B cell (primary cell): Measurements from ENCODE around the gene ITSN1. TPM values are rescaled to one million over a fixed set of nuclear protein-coding genes. Genes with fewer than 3 reads are reported as not detected.

Experiments
- ATAC-seq: fragments of 200-7000 bp; cut with Tn5 transposase; one replicate; pipeline ENCODE4 v1.10.0; 2021; ENCODE audit warnings: low read depth, mild to moderate bottlenecking, moderate number of reproducible peaks, moderate library complexity
- CTCF ChIA-PET: fragments of 350-600 bp; sonication (Branson Sonifier 250); formaldehyde crosslinking; loops from one replicate; lab custom pipeline; 2021; ENCODE audit warnings: antibody characterized with exemption, inconsistent platforms; lab: Charles Lee
- POLR2A ChIA-PET: fragments of 350-600 bp; sonication (Branson Sonifier 250); formaldehyde crosslinking; loops from one replicate; lab custom pipeline; 2021; ENCODE audit warnings: antibody characterized with exemption; lab: Charles Lee
- DNase-seq: peaks from one replicate; pipeline ENCODE4 v3.0.0; 2013
- H2AFZ ChIP-seq: 2 replicates; pipeline ENCODE4 v1.6.1; 2012; ENCODE audit warnings: mild to moderate bottlenecking, low read depth, low read length; ENCODE audit not compliant: insufficient read depth, poor library complexity, severe bottlenecking
- H3K27ac ChIP-seq, 2 donors: 1 replicate in 1 of 2; 2 replicates in 1 of 2; pipeline ENCODE4 v1.5.1; 2012 to 2013; ENCODE audit warnings: low read length in 2 of 2, mild to moderate bottlenecking in 2 of 2, moderate library complexity in 1 of 2
- H3K27me3 ChIP-seq, 4 experiments: fragments of 200-600 bp in 1 of 4; sonication (generic) in 1 of 4; replicated peaks in 1 of 4; 1 replicate in 2 of 4; 2 replicates in 2 of 4; pipeline versions ENCODE4 v1.6.1 to v1.7.0; 2013 to 2016; ENCODE audit warnings: low read length in 3 of 4, mild to moderate bottlenecking in 2 of 4, mixed read lengths in 1 of 4, moderate library complexity in 1 of 4; ENCODE audit not compliant: insufficient read depth in 4 of 4, control insufficient read depth in 3 of 4; ENCODE audit errors: control extremely low read depth in 1 of 4
- H3K36me3 ChIP-seq, 2 experiments: replicated peaks in 1 of 2; 1 replicate in 1 of 2; 2 replicates in 1 of 2; pipeline versions ENCODE4 v1.6.1 to v1.7.1; 2013; ENCODE audit warnings: low read length in 1 of 2; ENCODE audit not compliant: insufficient read depth in 2 of 2, control insufficient read depth in 1 of 2; ENCODE audit errors: control extremely low read depth in 1 of 2, extremely low read depth in 1 of 2
- H3K4me1 ChIP-seq, 2 donors: fragments of 200-600 bp in 1 of 2; sonication (generic) in 1 of 2; 1 replicate in 1 of 2; 2 replicates in 1 of 2; pipeline versions ENCODE4 v1.5.1 to v1.6.1; 2013 to 2017; ENCODE audit warnings: low read length in 2 of 2; ENCODE audit not compliant: control insufficient read depth in 2 of 2, insufficient read depth in 2 of 2
- H3K4me2 ChIP-seq: replicated peaks from 2 replicates; pipeline ENCODE3; 2012; ENCODE audit warnings: mild to moderate bottlenecking, low read depth, low read length; ENCODE audit not compliant: poor library complexity, severe bottlenecking
- H3K4me3 ChIP-seq, 5 experiments: fragments of 200-600 bp in 1 of 5; sonication (generic) in 1 of 5; 1 replicate in 3 of 5; 2 replicates in 2 of 5; pipeline versions ENCODE4 v1.5.1 to v1.7.0; 2011 to 2016; ENCODE audit warnings: low read length in 4 of 5, mild to moderate bottlenecking in 4 of 5, low read depth in 2 of 5, control low read depth in 1 of 5, moderate library complexity in 1 of 5; ENCODE audit not compliant: insufficient read depth in 1 of 5; ENCODE audit errors: control extremely low read depth in 1 of 5, extremely low read depth in 1 of 5
- H3K79me2 ChIP-seq: fragments of 200-600 bp; sonication (generic); one replicate; pipeline ENCODE4 v1.6.0; 2016; ENCODE audit warnings: low read length; ENCODE audit not compliant: control insufficient read depth, insufficient read depth
- H3K9ac ChIP-seq: fragments of 200-600 bp; sonication (generic); 2 replicates; pipeline ENCODE4 v1.6.1; 2017; ENCODE audit warnings: mild to moderate bottlenecking, low read length, moderate library complexity
- H3K9me3 ChIP-seq, 3 donors: one replicate each; pipeline versions ENCODE4 v1.6.1 to v1.7.1; 2013; ENCODE audit warnings: low read length in 2 of 3; ENCODE audit not compliant: control insufficient read depth in 2 of 3, insufficient read depth in 1 of 3; ENCODE audit errors: control extremely low read depth in 1 of 3
- H4K20me1 ChIP-seq: 2 replicates; pipeline ENCODE4 v1.6.0; 2012; ENCODE audit warnings: mild to moderate bottlenecking, low read length; ENCODE audit not compliant: insufficient read depth, control insufficient read depth, poor library complexity, severe bottlenecking
- H3K27ac Mint-ChIP-seq: one replicate; pipeline ENCODE4 v1.8.0; 2021; ENCODE audit warnings: mixed read lengths
- H3K27me3 Mint-ChIP-seq: one replicate; pipeline ENCODE4 v1.8.0; 2021; ENCODE audit warnings: mixed read lengths
- H3K4me1 Mint-ChIP-seq: one replicate; pipeline ENCODE4 v1.8.0; 2021; ENCODE audit warnings: mixed read lengths
- H3K4me3 Mint-ChIP-seq: one replicate; pipeline ENCODE4 v1.8.0; 2021; ENCODE audit warnings: mixed read lengths
- H3K9me3 Mint-ChIP-seq: one replicate; pipeline ENCODE4 v1.8.0; 2022; ENCODE audit warnings: mixed read lengths; ENCODE audit not compliant: insufficient read depth
- CTCF ChIP-seq: fragments of 200-600 bp; IDR thresholded peaks from one replicate; pipeline ENCODE4 v1.8.0; 2022; ENCODE audit warnings: antibody characterized with exemption, mild to moderate bottlenecking
- EZH2 ChIP-seq: IDR thresholded peaks from 2 replicates; pipeline ENCODE4 v1.6.1; 2012; ENCODE audit warnings: borderline replicate concordance, low read depth, mild to moderate bottlenecking, moderate library complexity, low read length; ENCODE audit not compliant: insufficient read depth, poor library complexity, severe bottlenecking
- WGBS: methylation state at CpG from one replicate; pipeline ENCODE4 v1.1.5; 2013; ENCODE audit warnings: missing lambda C conversion rate; ENCODE audit not compliant: insufficient coverage; 5-methylcytosine and 5-hydroxymethylcytosine counted together
- intact Hi-C: fragments of 100-400 bp; cut with micrococcal nuclease; formaldehyde crosslinking; loops from one replicate; pipeline ENCODE4 v1.10.0; 2022
- polyA plus RNA-seq: library from polyadenylated mRNA; depleted of rRNA; stranded (reverse); fragments of >200 nt; gene quantifications from 2 replicates; pipeline ENCODE4 v1.2.3, GENCODE V29; 2012
- total RNA-seq, 2 donors: library from RNA; stranded (reverse); fragments of 120-200 nt in 1 of 2; gene quantifications; 1 replicate in 1 of 2; 2 replicates in 1 of 2; pipeline versions ENCODE4 v1.2.3 to v1.2.4, GENCODE V29; 2013 to 2022

ITSN1 gene
- total and polyA plus RNA-seq, 2 donors (not counting 1 experiment from before 2014, with no cell fraction given) = 0.31 to 2.4 TPM

DNA sequence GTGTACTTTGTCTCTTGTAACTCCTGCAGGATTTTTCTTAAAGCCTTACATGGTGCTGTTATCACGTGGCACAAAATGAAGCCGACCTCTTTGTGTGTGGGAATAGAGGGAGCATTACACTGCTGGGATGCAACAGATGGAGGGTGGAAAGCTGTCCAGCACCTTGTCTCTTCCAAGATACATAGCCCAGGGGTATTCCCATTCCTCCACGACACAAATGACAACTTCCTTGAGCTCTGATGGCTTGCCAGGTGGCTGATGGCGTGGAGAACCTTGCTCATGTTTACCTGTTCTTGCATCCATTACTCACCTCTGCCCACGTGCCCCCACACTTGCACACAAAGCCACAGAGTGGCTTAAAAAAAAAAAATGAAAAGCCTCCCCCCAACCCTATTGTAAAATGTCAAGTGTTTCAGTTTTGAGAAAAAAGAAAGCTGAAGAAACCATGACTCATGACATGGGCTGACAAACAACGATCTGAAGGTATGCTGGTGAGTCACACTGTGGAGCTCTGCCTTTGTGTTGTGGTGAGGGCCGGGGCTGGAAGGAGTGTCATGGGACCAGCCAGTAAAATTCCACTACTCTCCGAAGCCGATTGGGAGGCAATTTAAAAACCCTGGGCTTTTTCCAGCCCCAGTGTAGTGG is 305.3 kb downstream of the ITSN1 start:
- peaks cover 31 to 42% of the 10 kb centered on the region in 2 donors for H3K4me1 ChIP-seq
- no peaks in the 10 kb centered on the region for H3K36me3 ChIP-seq
- intact Hi-C loops = loop anchor here (1.0 kb wide), 2 partner anchors 73 to 126 kb away; partner anchors contain the start of genes MRPS6 and SLC5A3
- no peak for TF ChIP-seq CTCF
- TF ChIP-seq EZH2 = no peak
- H3K27me3 ChIP-seq = no peaks in the 10 kb centered on the region
- H2AFZ ChIP-seq = peak overlapping the region; percentile 88
- peaks cover 6% of the 10 kb centered on the region for H3K9me3 Mint-ChIP-seq
- peak overlapping the region; percentile 95 for H3K27ac Mint-ChIP-seq
- 29% methylated on average over 5 of the region's 9 CpGs for WGBS
- H3K79me2 ChIP-seq = no peaks in the 10 kb centered on the region
- no peaks in the 10 kb centered on the region for H4K20me1 ChIP-seq
- peak overlapping the region; percentile 74 to 83 for H3K27ac ChIP-seq
- H3K4me2 ChIP-seq = peak overlapping the region; percentile 60
- H3K4me3 Mint-ChIP-seq = peak overlapping the region; percentile 64
- ATAC-seq (peak; percentile 67), DNase-seq (peak; percentile 48)
- H3K27me3 Mint-ChIP-seq = no peaks in the 10 kb centered on the region
- peaks cover 50% of the 10 kb centered on the region for H3K4me1 Mint-ChIP-seq
- peaks cover 0 to 15% (median 0%) of the 10 kb centered on the region in 3 donors for H3K9me3 ChIP-seq
- H3K9ac ChIP-seq = no peak overlapping the region
- ChIA-PET CTCF (interaction anchor here (0.6 to 3.2 kb wide), 5 partner anchors 9 to 401 kb away, joined by 3 to 30 read pairs (median 5); no protein-coding TSS in a partner anchor), POLR2A (interaction anchor here (0.7 to 2.7 kb wide), 7 partner anchors 9 to 256 kb away, joined by 3 to 15 read pairs (median 5); partner anchors contain the start of genes MRPS6 and SLC5A3)
- H3K4me3 ChIP-seq = no peak overlapping the region
